K562 (cell line): ENCODE measurements around the gene ZNF239. TPM values are rescaled to one million over a fixed set of nuclear protein-coding genes. Genes with fewer than 3 reads are reported as not detected.

Experiments
- CBFA2T3 ChIP-seq: fragments of 450-650 bp; IDR thresholded peaks from 2 replicates; pipeline ENCODE4 v1.6.1; 2017
- CBX5 ChIP-seq: IDR thresholded peaks from 2 replicates; pipeline ENCODE4 v1.6.1; 2014; ENCODE audit warnings: low read depth, borderline replicate concordance
- E2F1 ChIP-seq: sonication (generic); formaldehyde crosslinking; IDR thresholded peaks from 2 replicates; pipeline ENCODE4 v1.8.1; 2023; ENCODE audit warnings: mild to moderate bottlenecking, missing genetic modification reagents, moderate library complexity
- EZH2 ChIP-seq: IDR thresholded peaks from 2 replicates; pipeline ENCODE4 v1.6.1; 2012; ENCODE audit warnings: low read depth, mild to moderate bottlenecking, inconsistent platforms, low read length, borderline replicate concordance
- KDM1A ChIP-seq, 2 experiments: fragments of 450-650 bp; IDR thresholded peaks; 2 replicates each; pipeline ENCODE4 v1.6.1; 2016; ENCODE audit warnings: mild to moderate bottlenecking in 2 of 2
- MYBL2 ChIP-seq, 2 experiments: fragments of 450-650 bp in 1 of 2; sonication (generic) in 1 of 2; formaldehyde crosslinking in 1 of 2; IDR thresholded peaks; 2 replicates each; pipeline versions ENCODE4 v1.6.1 to v1.8.1; 2017 to 2022; ENCODE audit warnings: borderline replicate concordance in 1 of 2, inconsistent platforms in 1 of 2, low read depth in 1 of 2, mild to moderate bottlenecking in 1 of 2, missing genetic modification reagents in 1 of 2, moderate library complexity in 1 of 2
- MYC ChIP-seq, 2 experiments: fragments of 250-450 bp in 1 of 2; sonication (Bioruptor Pico) in 1 of 2; IDR thresholded peaks; 2 replicates each; pipeline versions ENCODE4 v1.5.1 to v1.6.1; 2012 to 2021; ENCODE audit warnings: low read depth in 2 of 2, borderline replicate concordance in 1 of 2, improper control_type of control experiment in 1 of 2, low read length in 1 of 2, mild to moderate bottlenecking in 1 of 2, moderate library complexity in 1 of 2
- NFATC3 ChIP-seq: fragments of 450-650 bp; IDR thresholded peaks from 2 replicates; pipeline ENCODE4 v1.6.1; 2017; ENCODE audit warnings: mild to moderate bottlenecking
- TBL1XR1 ChIP-seq, 2 experiments: IDR thresholded peaks; 2 replicates each; pipeline ENCODE4 v1.6.1; 2012; ENCODE audit warnings: improper control_type of control experiment in 2 of 2, low read length in 2 of 2, mild to moderate bottlenecking in 1 of 2
- TRIM24 ChIP-seq, 2 experiments: fragments of 450-650 bp; IDR thresholded peaks; 2 replicates each; pipeline ENCODE4 v1.6.1; 2016
- ZBTB40 ChIP-seq, 2 experiments: fragments of 450-650 bp in 1 of 2; sonication (generic) in 1 of 2; formaldehyde crosslinking in 1 of 2; IDR thresholded peaks; 2 replicates each; pipeline versions ENCODE4 v1.7.1 to v1.9.0; 2016 to 2022; ENCODE audit warnings: inconsistent platforms in 1 of 2, mild to moderate bottlenecking in 1 of 2, missing genetic modification reagents in 1 of 2
- ZBTB49 ChIP-seq: sonication (generic); formaldehyde crosslinking; IDR thresholded peaks from 2 replicates; pipeline ENCODE4 v1.8.0; 2022; ENCODE audit warnings: missing genetic modification reagents, mild to moderate bottlenecking, borderline replicate concordance
- ZEB2 ChIP-seq: fragments of 450-650 bp; IDR thresholded peaks from 2 replicates; pipeline ENCODE4 v1.6.1; 2016
- polyA plus RNA-seq, 8 experiments: library from polyadenylated mRNA; depleted of rRNA in 4 of 8; stranded (reverse) in 5 of 8; unstranded in 3 of 8; fragments of >200 nt; fragmentation: Nextera tagmentation in 2 of 8; fragmentation: Illumina TruSeq in 1 of 8; extraction: Ambion mirVana in 2 of 8; extraction: Trizol in 1 of 8; gene quantifications; 2 replicates each; pipeline versions ENCODE4 v1.2.1 to v1.2.3, GENCODE V29; 2011 to 2014; ENCODE audit warnings: inconsistent platforms in 1 of 8, missing spikeins in 1 of 8
- total RNA-seq, 7 experiments: library from RNA; depleted of rRNA in 6 of 7; stranded (reverse); fragments of >200 nt in 6 of 7; fragmentation: Illumina TruSeq in 2 of 7; extraction: Trizol in 2 of 7; gene quantifications; 2 replicates each; pipeline versions ENCODE4 v1.2.1 to v1.2.3, GENCODE V29; 2011 to 2021; ENCODE audit warnings: low replicate concordance in 1 of 7

The ZNF239 gene
- total and polyA plus RNA-seq, 9 of the 15 experiments (the other 6 are each of a cell fraction or from before 2014, with no cell fraction given): 13.7 to 26.7 (median 23.4) TPM

GRCh38 chr10:43599333-43599732, 24.9 kb upstream of the ZNF239 start (continued):
- no peak for TF ChIP-seq EZH2
- peak; percentile 88 for TF ChIP-seq CBFA2T3
- no peak for TF ChIP-seq NFATC3
- peak; percentile 57; the same call in 1 of the 2 replicates for TF ChIP-seq MYC (IDR thresholded peaks at IDR 0.05; ENCODE audit: low read depth, low read length)
- no peak for TF ChIP-seq MYC (CRISPR knock-in tag; IDR thresholded peaks at IDR 0.05; ENCODE audit: borderline replicate concordance, low read depth)
- peak; percentile 66 for TF ChIP-seq MYBL2 (IDR thresholded peaks at IDR 0.05; ENCODE audit: low read depth)
- no peak for TF ChIP-seq MYBL2 (CRISPR knock-in tag; IDR thresholded peaks at IDR 0.05; ENCODE audit: borderline replicate concordance)
- TF ChIP-seq TRIM24 (IDR thresholded peaks at IDR 0.05): peak; percentile 84 to 88
- TF ChIP-seq ZEB2: no peak
- TF ChIP-seq ZBTB40 (IDR thresholded peaks at IDR 0.05): peak; percentile 65
- no peak for TF ChIP-seq ZBTB40 (CRISPR knock-in tag; IDR thresholded peaks at IDR 0.05)
- peak; percentile 76; the same call in 1 of the 2 replicates for TF ChIP-seq CBX5
- TF ChIP-seq TBL1XR1 (IDR thresholded peaks at IDR 0.05; ENCODE audit: low read length in 2 of 2): 0 out of 4 replicates have a peak, but pooled peaks of 1 of the 2 experiments have one; percentile 28
- TF ChIP-seq ZBTB49: no peak
- no peak for TF ChIP-seq E2F1 (CRISPR knock-in tag)
- TF ChIP-seq KDM1A (IDR thresholded peaks at IDR 0.05): peak; percentile 89
